Heart left ventricle (tissue), 16 donors: Measurements from ENCODE around the gene CERS5. TPM values are rescaled to one million over a fixed set of nuclear protein-coding genes. Genes with fewer than 3 reads are reported as not detected.

Experiments used
- ATAC-seq, 4 donors: fragments of 200-7000 bp; cut with Tn5 transposase; one replicate each; pipeline ENCODE4 v1.9.1; 2020 to 2022; ENCODE audit warnings: moderate library complexity in 4 of 4, mild to moderate bottlenecking in 3 of 4, moderate number of reproducible peaks in 1 of 4
- DNase-seq, 5 donors: peaks; one replicate each; pipeline ENCODE4 v3.0.0-alpha.2; 2020
- H3K27ac ChIP-seq, 12 donors: fragments of 200-600 bp; sonication (generic) in 4 of 12; one replicate each; pipeline versions ENCODE4 v1.5.0 to v1.8.0; 2016 to 2022; ENCODE audit warnings: mild to moderate bottlenecking in 2 of 12
- H3K27me3 ChIP-seq, 9 donors: fragments of 200-600 bp; sonication (generic) in 2 of 9; one replicate each; pipeline versions ENCODE4 v1.5.1 to v1.8.0; 2016 to 2022; ENCODE audit warnings: mild to moderate bottlenecking in 3 of 9
- H3K36me3 ChIP-seq, 9 donors: fragments of 200-600 bp; sonication (generic) in 2 of 9; one replicate each; pipeline versions ENCODE4 v1.5.0 to v1.8.0; 2018 to 2022; ENCODE audit warnings: mild to moderate bottlenecking in 2 of 9
- H3K4me1 ChIP-seq, 12 donors: fragments of 200-600 bp; sonication (generic) in 4 of 12; one replicate each; pipeline versions ENCODE4 v1.5.0 to v1.8.0; 2016 to 2022; ENCODE audit warnings: mild to moderate bottlenecking in 3 of 12
- H3K4me3 ChIP-seq, 12 donors: fragments of 200-600 bp; sonication (generic) in 4 of 12; one replicate each; pipeline versions ENCODE4 v1.5.0 to v1.8.0; 2017 to 2022; ENCODE audit warnings: mild to moderate bottlenecking in 9 of 12, moderate library complexity in 4 of 12
- H3K9me3 ChIP-seq, 12 donors: fragments of 200-600 bp; sonication (generic) in 4 of 12; one replicate each; pipeline versions ENCODE4 v1.5.0 to v1.8.0; 2016 to 2022; ENCODE audit warnings: mild to moderate bottlenecking in 1 of 12
- POLR2A ChIP-seq, 2 donors: fragments of 450-650 bp; IDR thresholded peaks; one replicate each; pipeline ENCODE4 v1.6.1; 2017; ENCODE audit warnings: antibody characterized with exemption in 2 of 2, mild to moderate bottlenecking in 2 of 2, moderate library complexity in 2 of 2
- WGBS, 4 donors: extraction: QIAGEN DNeasy Blood & Tissue Kit in 2 of 4; methylation state at CpG; one replicate each; pipeline versions ENCODE4 v1.1.5 to v1.1.7; 2013 to 2018; 5-methylcytosine and 5-hydroxymethylcytosine counted together
- intact Hi-C, 10 donors: fragments of 100-400 bp; cut with DNase I; formaldehyde crosslinking; loops; one replicate each; pipeline versions ENCODE4 v1.11.1 to v1.14.2; 2022
- polyA plus RNA-seq, 2 donors: library from polyadenylated mRNA; stranded (reverse); fragments of 200-250 nt; gene quantifications; one replicate each; pipeline ENCODE4 v1.2.3, GENCODE V29; 2013
- total RNA-seq, 9 donors: library from RNA; depleted of rRNA in 2 of 9; stranded (reverse); fragments of >200 nt in 2 of 9; fragmentation: NEBNext Ultra II Directional in 3 of 9; extraction: Animal tissue kit (Norgen Biotek cat#: 25700) in 3 of 9; gene quantifications; one replicate each; pipeline versions ENCODE4 v1.1.0 to v1.2.4, GENCODE V29; 2016 to 2023
- TF ChIP-seq, protein P1 (sequence below), 12 donors: fragments of 200-600 bp; sonication (generic) in 4 of 12; IDR thresholded peaks; one replicate each; pipeline versions ENCODE4 v1.5.0 to v1.8.0; 2018 to 2022; ENCODE audit warnings: antibody characterized with exemption in 12 of 12, mild to moderate bottlenecking in 5 of 12
- donor health status: ischemic (EF 13 %, LVEDD 7.1; RV severe dilation, severe dysfunction).
- donor health status: healthy with polysubstance abuse.
- donor health status: DM: no; HTN: yes; CAD: no.
- donor health status: DM: no; HTN: no; CAD: no.
- donor health status: ischemic (EF 25% LVEDD 6.9; RV normal size, moderate dysfunction).
- donor health status: ischemic (EF 25% LVEDD 5.7; RV mildly dilated, moderate dysfunction).
- donor health status: healthy.
- donor health status: DM: yes; HTN: yes; CAD: no.
- donor health status: ischemic (EF 35%, LVEDD 5.7; RV mildly dilated, moderate dysfunction).
- donor health status: nonischemic (EF 11% LVEDD 7.7; RV severe dilation, severe dysfunction).
- donor health status: DM: yes; HTN: yes; CAD: no.
- donor health status: PGD.
- donor health status: ischemic (EF 29% LVEDD 5.4; RV normal size, mild dysfunction).
- donor health status: nonischemic (EF 23%, LVEDD 6.1; RV moderate dilation, normal function).

CERS5 gene
- total and polyA plus RNA-seq, 11 donors: 6.8 to 28.4 (median 11.7) TPM

GRCh38 chr12:50200552-50201273 lies 33.5 kb upstream of the CERS5 start:
- no peak overlapping the region for H3K27ac ChIP-seq
- WGBS, 4 donors: 71 to 83% (median 75%) methylated on average over 2 of the region's 2 CpGs
- H3K4me3 ChIP-seq: no peak overlapping the region
- H3K36me3 ChIP-seq: peaks cover 0 to 100% (median 90%) of the 10 kb centered on the region in 9 donors
- no peaks in the 10 kb centered on the region for H3K27me3 ChIP-seq
- no peak for ATAC-seq
- TF ChIP-seq, protein P1, sequence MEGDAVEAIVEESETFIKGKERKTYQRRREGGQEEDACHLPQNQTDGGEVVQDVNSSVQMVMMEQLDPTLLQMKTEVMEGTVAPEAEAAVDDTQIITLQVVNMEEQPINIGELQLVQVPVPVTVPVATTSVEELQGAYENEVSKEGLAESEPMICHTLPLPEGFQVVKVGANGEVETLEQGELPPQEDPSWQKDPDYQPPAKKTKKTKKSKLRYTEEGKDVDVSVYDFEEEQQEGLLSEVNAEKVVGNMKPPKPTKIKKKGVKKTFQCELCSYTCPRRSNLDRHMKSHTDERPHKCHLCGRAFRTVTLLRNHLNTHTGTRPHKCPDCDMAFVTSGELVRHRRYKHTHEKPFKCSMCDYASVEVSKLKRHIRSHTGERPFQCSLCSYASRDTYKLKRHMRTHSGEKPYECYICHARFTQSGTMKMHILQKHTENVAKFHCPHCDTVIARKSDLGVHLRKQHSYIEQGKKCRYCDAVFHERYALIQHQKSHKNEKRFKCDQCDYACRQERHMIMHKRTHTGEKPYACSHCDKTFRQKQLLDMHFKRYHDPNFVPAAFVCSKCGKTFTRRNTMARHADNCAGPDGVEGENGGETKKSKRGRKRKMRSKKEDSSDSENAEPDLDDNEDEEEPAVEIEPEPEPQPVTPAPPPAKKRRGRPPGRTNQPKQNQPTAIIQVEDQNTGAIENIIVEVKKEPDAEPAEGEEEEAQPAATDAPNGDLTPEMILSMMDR (IDR thresholded peaks at IDR 0.05): no peak
- TF ChIP-seq POLR2A (IDR thresholded peaks at IDR 0.05): no peak
- intact Hi-C loops: loop anchor here in 1 of 10 donors (10.0 kb wide), 1 partner anchor 114 kb away; no protein-coding TSS in a partner anchor
- peaks cover 0 to 7% (median 0%) of the 10 kb centered on the region in 12 donors for H3K4me1 ChIP-seq
- no peak for DNase-seq
- no peaks in the 10 kb centered on the region for H3K9me3 ChIP-seq

DNA sequence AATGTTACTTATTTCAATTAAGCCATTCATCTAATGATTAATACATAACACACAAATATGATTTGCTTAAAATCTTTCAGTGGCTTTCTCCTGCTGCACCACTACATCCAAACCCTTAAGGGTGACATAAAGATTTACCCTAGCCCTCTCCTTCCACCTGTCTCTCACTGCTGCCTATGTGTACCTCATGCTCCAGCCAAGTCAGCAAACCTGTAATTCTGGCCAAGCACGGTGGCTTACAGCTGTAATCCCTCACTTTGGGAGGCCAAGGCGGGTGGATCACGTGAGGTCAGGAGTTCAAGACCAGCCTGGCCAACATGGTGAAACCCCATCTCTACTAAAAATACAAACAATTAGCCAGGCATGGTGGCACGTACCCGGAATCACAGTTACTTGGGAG lies 31.7 kb upstream of the CERS5 start:
- Histone ChIP-seq H3K4me3 (no peak overlapping the region), H3K9me3 (no peaks in the 10 kb centered on the region), H3K27me3 (no peaks in the 10 kb centered on the region), H3K36me3 (peaks cover 0 to 100% (median 91%) of the 10 kb centered on the region in 9 donors), H3K4me1 (peaks cover 0 to 7% (median 0%) of the 10 kb centered on the region in 12 donors), H3K27ac (no peak overlapping the region)
- no peak for DNase-seq
- intact Hi-C loops: no loop called here
- WGBS, 4 donors: 84 to 94% (median 92%) methylated on average over 5 of the region's 5 CpGs
- no peak for TF ChIP-seq POLR2A (IDR thresholded peaks at IDR 0.05)
- TF ChIP-seq, protein P1 (IDR thresholded peaks at IDR 0.05): no peak
- no peak for ATAC-seq

- Histone ChIP-seq H3K9me3 (no peaks in the 10 kb centered on the region), H3K27me3 (no peaks in the 10 kb centered on the region), H3K27ac (no peak overlapping the region), H3K36me3 (peaks cover 0 to 100% (median 85%) of the 10 kb centered on the region in 9 donors), H3K4me1 (peaks cover 0 to 7% (median 0%) of the 10 kb centered on the region in 12 donors), H3K4me3 (no peak overlapping the region)
- WGBS, 4 donors: 75 to 88% (median 80%) methylated on average over 5 of the region's 5 CpGs
- ATAC-seq: no peak
- no peak for DNase-seq
- TF ChIP-seq, protein P1 (IDR thresholded peaks at IDR 0.05): no peak
- no peak for TF ChIP-seq POLR2A (IDR thresholded peaks at IDR 0.05)
- intact Hi-C loops: no loop called here
Observed at GRCh38 chr12:50197297-50197727, 30.1 kb upstream of the CERS5 start.

GRCh38 chr12:50196537-50196936 lies 29.4 kb upstream of the CERS5 start:
- Histone ChIP-seq H3K36me3 (peaks cover 0 to 100% (median 85%) of the 10 kb centered on the region in 9 donors), H3K4me3 (no peak overlapping the region), H3K27ac (no peak overlapping the region), H3K9me3 (no peaks in the 10 kb centered on the region), H3K4me1 (peaks cover 0 to 7% (median 0%) of the 10 kb centered on the region in 12 donors), H3K27me3 (no peaks in the 10 kb centered on the region)
- WGBS, 4 donors: 86 to 93% (median 90%) methylated on average over 4 of the region's 4 CpGs
- no peak for TF ChIP-seq POLR2A (IDR thresholded peaks at IDR 0.05)
- TF ChIP-seq, protein P1 (IDR thresholded peaks at IDR 0.05): no peak
- intact Hi-C loops: no loop called here
- no peak for ATAC-seq
- DNase-seq: no peak
